ENCODE results near the gene TSPAN16. TPM values are rescaled to one million over a fixed set of nuclear protein-coding genes. Genes with fewer than 3 reads are reported as not detected.

The TSPAN16 gene
- polyA plus RNA-seq (2013, experiment 1 of 2) = not detected
- polyA plus RNA-seq (2013, experiment 2 of 2) = not detected

- Histone ChIP-seq H4K8ac (ENCODE audit: low read depth, low read length) (no peak within 1 kb of the TSS), H3K27ac (replicated peaks; ENCODE audit: low read length) (no peak within 1 kb of the TSS), H3K23ac (ENCODE audit: low read depth, low read length, poor library complexity) (no peak within 1 kb of the TSS), H4K91ac (ENCODE audit: low read depth, low read length, poor library complexity) (no peak within 1 kb of the TSS), H3K4me2 (ENCODE audit: insufficient read depth, low read length, poor library complexity, severe bottlenecking) (no peak within 1 kb of the TSS), H3K4ac (ENCODE audit: low read length) (no peak within 1 kb of the TSS), H2BK5ac (ENCODE audit: low read length) (no peak within 1 kb of the TSS), H2BK120ac (ENCODE audit: low read depth, low read length) (no peak within 1 kb of the TSS), H3K9ac (ENCODE audit: low read depth, low read length, poor library complexity) (no peak within 1 kb of the TSS), H3K9me3 (replicated peaks in 1 of 2; ENCODE audit: control insufficient read depth in 2 of 2, insufficient read depth in 1 of 2, low read depth in 1 of 2, low read length in 2 of 2) (peaks cover under 1 to 3% of the 10 kb centered on the region in 2 donors), H2AK5ac (ENCODE audit: low read depth, low read length) (peak within 1 kb of the TSS; percentile 20), H3K36me3 (replicated peaks in 1 of 2; ENCODE audit: control insufficient read depth in 2 of 2, insufficient read depth in 2 of 2, low read length in 2 of 2) (no peaks in the 10 kb centered on the region), H2BK12ac (ENCODE audit: low read length) (no peak within 1 kb of the TSS), H3K18ac (ENCODE audit: low read length) (no peak within 1 kb of the TSS), H2AFZ (ENCODE audit: low read length) (peak within 1 kb of the TSS; percentile 17), H3K27me3 (ENCODE audit: control insufficient read depth in 3 of 3, insufficient read depth in 3 of 3, low read depth in 1 of 3, low read length in 3 of 3) (peaks cover 0 to 10% (median 0%) of the 10 kb centered on the region in 3 experiments), H2BK15ac (ENCODE audit: low read length) (no peak within 1 kb of the TSS), H3K4me3 (ENCODE audit: low read length in 2 of 2) (no peak within 1 kb of the TSS), H3K79me1 (ENCODE audit: low read depth, low read length) (no peaks in the 10 kb centered on the region), H3K14ac (ENCODE audit: low read length) (no peak within 1 kb of the TSS), H3K4me1 (ENCODE audit: control insufficient read depth in 2 of 2, insufficient read depth in 1 of 2, low read depth in 1 of 2, low read length in 2 of 2) (peaks cover 3 to 6% of the 10 kb centered on the region in 2 donors)
- WGBS, 2 donors (ENCODE audit: extremely low coverage in 2 of 2, insufficient read length in 2 of 2, insufficient replicate concordance in 1 of 2) = no CpG with 5 or more reads among the region's 8 CpGs
- DNase-seq (ENCODE audit: low spot score) = no peak
These were observed at the start of gene TSPAN16 for GRCh38 chr19:11295665-11296245. TSS of gene TSPAN16 (plus strand) at chr19:11296160. CDS start at chr19:11296298, 138 bp downstream.

- Histone ChIP-seq H3K79me1 (ENCODE audit: low read depth, low read length) (no peaks in the 10 kb centered on the region), H2AK5ac (ENCODE audit: low read depth, low read length) (no peak overlapping the region), H3K4me2 (ENCODE audit: insufficient read depth, low read length, poor library complexity, severe bottlenecking) (no peak overlapping the region), H2BK5ac (ENCODE audit: low read length) (no peak overlapping the region), H2BK15ac (ENCODE audit: low read length) (no peak overlapping the region), H3K9me3 (replicated peaks in 1 of 2; ENCODE audit: control insufficient read depth in 2 of 2, insufficient read depth in 1 of 2, low read depth in 1 of 2, low read length in 2 of 2) (no peaks in the 10 kb centered on the region), H3K27me3 (ENCODE audit: control insufficient read depth in 3 of 3, insufficient read depth in 3 of 3, low read depth in 1 of 3, low read length in 3 of 3) (peaks cover 0 to 1% (median 0%) of the 10 kb centered on the region in 3 experiments), H3K27ac (replicated peaks; ENCODE audit: low read length) (no peak overlapping the region), H3K14ac (ENCODE audit: low read length) (no peak overlapping the region), H3K4me1 (ENCODE audit: control insufficient read depth in 2 of 2, insufficient read depth in 1 of 2, low read depth in 1 of 2, low read length in 2 of 2) (peaks cover 0 to 4% of the 10 kb centered on the region in 2 donors), H3K4me3 (ENCODE audit: low read length in 2 of 2) (peak overlapping the region in 1 of 2 donors; percentile 37), H2BK12ac (ENCODE audit: low read length) (no peak overlapping the region), H3K23ac (ENCODE audit: low read depth, low read length, poor library complexity) (no peak overlapping the region), H2AFZ (ENCODE audit: low read length) (no peak overlapping the region), H4K8ac (ENCODE audit: low read depth, low read length) (no peak overlapping the region), H2BK120ac (ENCODE audit: low read depth, low read length) (no peak overlapping the region), H3K4ac (ENCODE audit: low read length) (no peak overlapping the region), H3K18ac (ENCODE audit: low read length) (no peak overlapping the region), H4K91ac (ENCODE audit: low read depth, low read length, poor library complexity) (no peak overlapping the region), H3K9ac (ENCODE audit: low read depth, low read length, poor library complexity) (no peak overlapping the region), H3K36me3 (replicated peaks in 1 of 2; ENCODE audit: control insufficient read depth in 2 of 2, insufficient read depth in 2 of 2, low read length in 2 of 2) (peaks cover 7 to 85% of the 10 kb centered on the region in 2 donors)
- WGBS, 2 donors (ENCODE audit: extremely low coverage in 2 of 2, insufficient read length in 2 of 2, insufficient replicate concordance in 1 of 2) = no CpG with 5 or more reads among the region's 11 CpGs
- no peak for DNase-seq (ENCODE audit: low spot score)
These were observed 49.0 kb upstream of the TSPAN16 start for GRCh38 chr19:11246941-11247340.

- H2AFZ ChIP-seq (ENCODE audit: low read length) = no peak overlapping the region
- H2BK5ac ChIP-seq (ENCODE audit: low read length) = no peak overlapping the region
- H3K23ac ChIP-seq (ENCODE audit: low read depth, low read length, poor library complexity) = no peak overlapping the region
- H3K18ac ChIP-seq (ENCODE audit: low read length) = no peak overlapping the region
- WGBS, 2 donors (ENCODE audit: extremely low coverage in 2 of 2, insufficient read length in 2 of 2, insufficient replicate concordance in 1 of 2) = no CpG with 5 or more reads among the region's 10 CpGs
- H3K79me1 ChIP-seq (ENCODE audit: low read depth, low read length) = no peaks in the 10 kb centered on the region
- H3K4ac ChIP-seq (ENCODE audit: low read length) = no peak overlapping the region
- peak overlapping the region; percentile 11 for H3K4me2 ChIP-seq (ENCODE audit: insufficient read depth, low read length, poor library complexity, severe bottlenecking)
- no peak overlapping the region for H3K14ac ChIP-seq (ENCODE audit: low read length)
- no peak overlapping the region for H3K27ac ChIP-seq (replicated peaks; ENCODE audit: low read length)
- peaks cover 0 to 1% (median 0%) of the 10 kb centered on the region in 3 experiments for H3K27me3 ChIP-seq (ENCODE audit: control insufficient read depth in 3 of 3, insufficient read depth in 3 of 3, low read depth in 1 of 3, low read length in 3 of 3)
- no peak overlapping the region for H4K91ac ChIP-seq (ENCODE audit: low read depth, low read length, poor library complexity)
- H3K4me1 ChIP-seq (ENCODE audit: control insufficient read depth in 2 of 2, insufficient read depth in 1 of 2, low read depth in 1 of 2, low read length in 2 of 2) = peaks cover 0 to 4% of the 10 kb centered on the region in 2 donors
- H3K4me3 ChIP-seq (ENCODE audit: low read length in 2 of 2) = no peak overlapping the region
- no peak overlapping the region for H2AK5ac ChIP-seq (ENCODE audit: low read depth, low read length)
- DNase-seq (ENCODE audit: low spot score) = no peak
- no peak overlapping the region for H4K8ac ChIP-seq (ENCODE audit: low read depth, low read length)
- no peak overlapping the region for H2BK12ac ChIP-seq (ENCODE audit: low read length)
- no peaks in the 10 kb centered on the region for H3K9me3 ChIP-seq (replicated peaks in 1 of 2; ENCODE audit: control insufficient read depth in 2 of 2, insufficient read depth in 1 of 2, low read depth in 1 of 2, low read length in 2 of 2)
- no peak overlapping the region for H2BK120ac ChIP-seq (ENCODE audit: low read depth, low read length)
- H3K9ac ChIP-seq (ENCODE audit: low read depth, low read length, poor library complexity) = no peak overlapping the region
- peaks cover 10 to 86% of the 10 kb centered on the region in 2 donors for H3K36me3 ChIP-seq (replicated peaks in 1 of 2; ENCODE audit: control insufficient read depth in 2 of 2, insufficient read depth in 2 of 2, low read length in 2 of 2)
- no peak overlapping the region for H2BK15ac ChIP-seq (ENCODE audit: low read length)
These were observed 48.6 kb upstream of the TSPAN16 start for GRCh38 chr19:11247391-11247790.

- no CpG with 5 or more reads among the region's 14 CpGs for WGBS, 2 donors (ENCODE audit: extremely low coverage in 2 of 2, insufficient read length in 2 of 2, insufficient replicate concordance in 1 of 2)
- Histone ChIP-seq H2AFZ (ENCODE audit: low read length) (no peak overlapping the region), H2AK5ac (ENCODE audit: low read depth, low read length) (no peak overlapping the region), H3K36me3 (replicated peaks in 1 of 2; ENCODE audit: control insufficient read depth in 2 of 2, insufficient read depth in 2 of 2, low read length in 2 of 2) (peaks cover 7 to 87% of the 10 kb centered on the region in 2 donors), H3K4ac (ENCODE audit: low read length) (no peak overlapping the region), H4K91ac (ENCODE audit: low read depth, low read length, poor library complexity) (no peak overlapping the region), H3K79me1 (ENCODE audit: low read depth, low read length) (no peaks in the 10 kb centered on the region), H2BK5ac (ENCODE audit: low read length) (no peak overlapping the region), H3K27ac (replicated peaks; ENCODE audit: low read length) (no peak overlapping the region), H2BK12ac (ENCODE audit: low read length) (no peak overlapping the region), H3K14ac (ENCODE audit: low read length) (no peak overlapping the region), H4K8ac (ENCODE audit: low read depth, low read length) (no peak overlapping the region), H3K4me1 (ENCODE audit: control insufficient read depth in 2 of 2, insufficient read depth in 1 of 2, low read depth in 1 of 2, low read length in 2 of 2) (peaks cover 0 to 4% of the 10 kb centered on the region in 2 donors), H2BK120ac (ENCODE audit: low read depth, low read length) (no peak overlapping the region), H3K9ac (ENCODE audit: low read depth, low read length, poor library complexity) (no peak overlapping the region), H3K4me2 (ENCODE audit: insufficient read depth, low read length, poor library complexity, severe bottlenecking) (no peak overlapping the region), H2BK15ac (ENCODE audit: low read length) (no peak overlapping the region), H3K18ac (ENCODE audit: low read length) (no peak overlapping the region), H3K4me3 (ENCODE audit: low read length in 2 of 2) (no peak overlapping the region), H3K23ac (ENCODE audit: low read depth, low read length, poor library complexity) (no peak overlapping the region), H3K9me3 (replicated peaks in 1 of 2; ENCODE audit: control insufficient read depth in 2 of 2, insufficient read depth in 1 of 2, low read depth in 1 of 2, low read length in 2 of 2) (no peaks in the 10 kb centered on the region), H3K27me3 (ENCODE audit: control insufficient read depth in 3 of 3, insufficient read depth in 3 of 3, low read depth in 1 of 3, low read length in 3 of 3) (peaks cover 0 to 1% (median 0%) of the 10 kb centered on the region in 3 experiments)
- DNase-seq (ENCODE audit: low spot score) = no peak
These were observed 48.0 kb upstream of the TSPAN16 start for GRCh38 chr19:11247934-11248333.
